Measurements from ENCODE around the gene ATF5. TPM values are rescaled to one million over a fixed set of nuclear protein-coding genes. Genes with fewer than 3 reads are reported as not detected.
"Not testable (repeated sequence)": the region's sequence is repeated elsewhere in the genome, so short reads cannot be mapped to it uniquely, and the experiment has no call there.

ATF5 gene
- total RNA-seq, 2 experiments from 2014 or later: 265 to 527 TPM

DNA sequence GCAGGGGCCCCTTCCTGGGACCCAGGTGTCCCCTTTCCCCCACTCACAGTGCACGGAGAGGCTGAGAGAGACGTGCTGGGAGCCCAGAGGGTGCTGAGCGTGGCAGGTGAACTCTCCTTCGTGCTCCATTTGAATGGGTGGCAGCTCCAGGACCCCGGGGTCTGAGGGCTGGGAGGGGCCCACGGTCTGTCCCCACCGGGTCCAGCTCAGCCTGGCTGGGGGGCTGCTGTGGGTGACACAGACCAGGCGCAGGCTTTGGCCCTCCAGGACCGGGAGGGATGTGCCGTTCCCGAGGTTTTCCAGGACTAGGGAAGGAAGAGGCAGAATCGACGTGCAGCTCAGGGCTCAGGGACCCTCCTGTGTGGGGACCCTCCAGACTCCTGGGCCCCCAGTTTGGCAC, 29.6 kb downstream of the ATF5 start:
- H3K36me3 ChIP-seq (ENCODE audit: insufficient read depth, low read length); H2AFZ ChIP-seq (ENCODE audit: low read length); H4K20me1 ChIP-seq (ENCODE audit: insufficient read depth, low read length); CTCF ChIA-PET (ENCODE audit: unreplicated experiment); BruUV-seq (replicated peaks); DNase-seq (ENCODE audit: low spot score); H3K4me2 ChIP-seq (ENCODE audit: low read length); H3K4me1 ChIP-seq (ENCODE audit: insufficient read depth, low read length, poor library complexity, severe bottlenecking); H3K4me3 ChIP-seq (ENCODE audit: low read depth, low read length, poor library complexity, severe bottlenecking); intact Hi-C loops (cut with micrococcal nuclease; ENCODE audit: unreplicated experiment); H3K9me2 ChIP-seq (ENCODE audit: insufficient read depth, low read length); POLR2A ChIA-PET; H3K27ac ChIP-seq (ENCODE audit: low read depth, low read length, poor library complexity, severe bottlenecking); H3K9me3 ChIP-seq (ENCODE audit: low read length); H3K79me2 ChIP-seq (ENCODE audit: insufficient read depth, low read depth, low read length): not testable (repeated sequence)

DNA sequence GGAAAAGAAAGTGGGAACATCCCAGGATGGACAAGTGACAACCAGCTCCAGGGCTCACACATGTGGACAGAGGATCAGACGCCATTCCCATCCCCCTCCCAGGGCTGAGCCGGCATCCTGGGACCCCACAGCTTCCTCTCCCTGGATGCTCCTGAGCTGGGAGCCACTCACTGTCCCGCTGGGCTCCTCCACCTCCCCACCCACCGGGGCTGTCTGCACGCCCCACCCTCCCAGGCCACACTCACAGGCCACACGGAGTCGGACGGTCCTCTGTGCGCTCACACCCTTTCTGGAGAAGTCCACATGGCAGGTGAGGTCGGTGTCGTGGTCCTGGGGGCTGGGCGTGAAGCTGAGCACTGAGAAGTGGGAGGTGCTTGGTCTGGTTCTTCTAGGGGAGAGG, 30.9 kb downstream of the ATF5 start:
- CTCF ChIA-PET (ENCODE audit: unreplicated experiment); BruUV-seq (replicated peaks): not testable (repeated sequence)

DNA sequence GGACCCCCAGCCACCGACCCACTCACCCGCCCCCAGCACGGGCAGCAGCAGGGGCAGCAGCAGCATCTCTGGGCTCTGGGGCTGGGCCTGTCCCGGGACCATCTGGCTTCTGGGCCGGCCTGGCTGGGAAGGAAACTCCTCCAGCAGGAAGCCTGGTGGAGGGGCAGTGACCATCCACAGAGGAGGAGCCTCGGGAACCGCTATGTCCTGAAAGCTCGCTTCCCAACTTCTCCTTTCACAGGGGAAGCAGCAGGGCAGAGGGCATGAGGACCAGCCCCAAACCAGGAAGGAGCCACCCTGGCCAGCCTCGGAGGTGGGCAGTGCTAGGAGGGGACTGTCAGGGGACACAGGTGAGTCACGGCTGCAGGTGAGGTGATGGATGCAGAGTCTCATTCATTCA, 32.0 kb downstream of the ATF5 start, which contains the start of gene SIGLEC11:
Gene SIGLEC11 (minus strand): TSS at position 193 of the 400 bp plus-strand sequence. CDS start 91 bp downstream, at position 102.
- H3K4me2 ChIP-seq (ENCODE audit: low read length); H3K4me1 ChIP-seq (ENCODE audit: insufficient read depth, low read length, poor library complexity, severe bottlenecking); DNase-seq (ENCODE audit: low spot score); H3K79me2 ChIP-seq (ENCODE audit: insufficient read depth, low read depth, low read length); BruUV-seq (replicated peaks); CTCF ChIA-PET (ENCODE audit: unreplicated experiment); H3K9me3 ChIP-seq (ENCODE audit: low read length); H3K36me3 ChIP-seq (ENCODE audit: insufficient read depth, low read length); POLR2A ChIA-PET; H2AFZ ChIP-seq (ENCODE audit: low read length); H4K20me1 ChIP-seq (ENCODE audit: insufficient read depth, low read length); H3K4me3 ChIP-seq (ENCODE audit: low read depth, low read length, poor library complexity, severe bottlenecking); intact Hi-C loops (cut with micrococcal nuclease; ENCODE audit: unreplicated experiment); H3K27ac ChIP-seq (ENCODE audit: low read depth, low read length, poor library complexity, severe bottlenecking); H3K9me2 ChIP-seq (ENCODE audit: insufficient read depth, low read length): not testable (repeated sequence)

More for the DNA sequence above, 30.9 kb downstream of the ATF5 start:
- H3K36me3 ChIP-seq (ENCODE audit: insufficient read depth, low read length); POLR2A ChIA-PET; H3K9me2 ChIP-seq (ENCODE audit: insufficient read depth, low read length); H3K27ac ChIP-seq (ENCODE audit: low read depth, low read length, poor library complexity, severe bottlenecking); H4K20me1 ChIP-seq (ENCODE audit: insufficient read depth, low read length); H3K9me3 ChIP-seq (ENCODE audit: low read length); DNase-seq (ENCODE audit: low spot score); intact Hi-C loops (cut with micrococcal nuclease; ENCODE audit: unreplicated experiment); H3K4me3 ChIP-seq (ENCODE audit: low read depth, low read length, poor library complexity, severe bottlenecking); H2AFZ ChIP-seq (ENCODE audit: low read length); H3K79me2 ChIP-seq (ENCODE audit: insufficient read depth, low read depth, low read length); H3K4me2 ChIP-seq (ENCODE audit: low read length); H3K4me1 ChIP-seq (ENCODE audit: insufficient read depth, low read length, poor library complexity, severe bottlenecking): not testable (repeated sequence)

DNA sequence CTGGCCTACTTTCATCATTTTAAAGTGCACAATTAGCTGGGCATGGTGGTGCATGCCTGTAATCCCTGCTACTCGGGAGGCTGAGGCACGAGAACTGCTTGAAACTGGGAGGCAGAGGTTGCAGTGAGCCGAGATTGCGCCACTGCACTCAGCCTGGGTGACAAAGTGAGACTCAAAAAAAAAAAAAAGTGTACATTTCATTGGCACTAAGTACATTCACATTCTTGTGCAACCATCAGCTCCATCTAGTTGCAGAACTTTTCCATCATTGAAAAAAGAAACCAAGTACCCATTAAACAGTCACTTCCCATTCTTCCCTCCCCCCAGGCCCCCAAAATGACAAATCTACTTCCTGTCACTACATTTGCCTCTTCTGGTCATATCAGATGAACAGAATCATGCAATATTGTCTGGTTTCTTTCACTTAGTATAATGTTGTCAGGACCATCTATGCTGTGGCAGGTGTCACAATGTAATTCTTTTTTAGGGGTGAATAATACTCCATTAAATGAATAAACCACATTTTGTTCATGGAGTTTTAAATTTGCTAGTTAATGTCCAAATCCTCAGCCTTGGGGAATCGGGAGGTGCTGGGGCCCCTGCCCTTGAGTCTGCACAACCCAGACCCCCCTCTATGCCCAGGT, 39.4 kb downstream of the ATF5 start:
- Histone ChIP-seq H3K79me2 (ENCODE audit: insufficient read depth, low read depth, low read length) (no peaks in the 10 kb centered on the region), H3K36me3 (ENCODE audit: insufficient read depth, low read length) (no peaks in the 10 kb centered on the region), H3K4me1 (ENCODE audit: insufficient read depth, low read length, poor library complexity, severe bottlenecking) (no peaks in the 10 kb centered on the region), H3K9me3 (ENCODE audit: low read length) (no peaks in the 10 kb centered on the region), H3K27ac (ENCODE audit: low read depth, low read length, poor library complexity, severe bottlenecking) (no peak overlapping the region), H2AFZ (ENCODE audit: low read length) (no peak overlapping the region), H3K4me2 (ENCODE audit: low read length) (no peak overlapping the region), H3K9me2 (ENCODE audit: insufficient read depth, low read length) (no peaks in the 10 kb centered on the region), H3K4me3 (ENCODE audit: low read depth, low read length, poor library complexity, severe bottlenecking) (no peak overlapping the region), H4K20me1 (ENCODE audit: insufficient read depth, low read length) (no peaks in the 10 kb centered on the region)
- ChIA-PET CTCF (ENCODE audit: unreplicated experiment) (no interaction called here), POLR2A (no interaction called here)
- no peak for DNase-seq (ENCODE audit: low spot score)
- TF ChIP-seq, protein P1, sequence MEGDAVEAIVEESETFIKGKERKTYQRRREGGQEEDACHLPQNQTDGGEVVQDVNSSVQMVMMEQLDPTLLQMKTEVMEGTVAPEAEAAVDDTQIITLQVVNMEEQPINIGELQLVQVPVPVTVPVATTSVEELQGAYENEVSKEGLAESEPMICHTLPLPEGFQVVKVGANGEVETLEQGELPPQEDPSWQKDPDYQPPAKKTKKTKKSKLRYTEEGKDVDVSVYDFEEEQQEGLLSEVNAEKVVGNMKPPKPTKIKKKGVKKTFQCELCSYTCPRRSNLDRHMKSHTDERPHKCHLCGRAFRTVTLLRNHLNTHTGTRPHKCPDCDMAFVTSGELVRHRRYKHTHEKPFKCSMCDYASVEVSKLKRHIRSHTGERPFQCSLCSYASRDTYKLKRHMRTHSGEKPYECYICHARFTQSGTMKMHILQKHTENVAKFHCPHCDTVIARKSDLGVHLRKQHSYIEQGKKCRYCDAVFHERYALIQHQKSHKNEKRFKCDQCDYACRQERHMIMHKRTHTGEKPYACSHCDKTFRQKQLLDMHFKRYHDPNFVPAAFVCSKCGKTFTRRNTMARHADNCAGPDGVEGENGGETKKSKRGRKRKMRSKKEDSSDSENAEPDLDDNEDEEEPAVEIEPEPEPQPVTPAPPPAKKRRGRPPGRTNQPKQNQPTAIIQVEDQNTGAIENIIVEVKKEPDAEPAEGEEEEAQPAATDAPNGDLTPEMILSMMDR (conservative IDR thresholded peaks at IDR 0.05; ENCODE audit: low read length): no peak
- no peak for TF ChIP-seq EZH2phosphoT487 (IDR thresholded peaks at IDR 0.05; ENCODE audit: borderline replicate concordance, low read depth, low read length)
- intact Hi-C loops (cut with micrococcal nuclease; ENCODE audit: unreplicated experiment): no loop called here
- no TSS peak for BruUV-seq (replicated peaks)

DNA sequence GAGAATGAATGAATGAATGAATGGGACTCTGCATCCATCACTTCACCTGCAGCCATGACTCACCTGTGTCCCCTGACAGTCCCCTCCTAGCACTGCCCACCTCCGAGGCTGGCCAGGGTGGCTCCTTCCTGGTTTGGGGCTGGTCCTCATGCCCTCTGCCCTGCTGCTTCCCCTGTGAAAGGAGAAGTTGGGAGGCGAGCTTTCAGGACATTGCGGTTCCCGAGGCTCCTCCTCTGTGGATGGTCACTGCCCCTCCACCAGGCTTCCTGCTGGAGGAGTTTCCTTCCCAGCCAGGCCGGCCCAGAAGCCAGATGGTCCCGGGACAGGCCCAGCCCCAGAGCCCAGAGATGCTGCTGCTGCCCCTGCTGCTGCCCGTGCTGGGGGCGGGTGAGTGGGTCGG, 40.4 kb downstream of the ATF5 start:
- H3K9me3 ChIP-seq (ENCODE audit: low read length); H2AFZ ChIP-seq (ENCODE audit: low read length); H3K4me3 ChIP-seq (ENCODE audit: low read depth, low read length, poor library complexity, severe bottlenecking); H4K20me1 ChIP-seq (ENCODE audit: insufficient read depth, low read length); H3K27ac ChIP-seq (ENCODE audit: low read depth, low read length, poor library complexity, severe bottlenecking); DNase-seq (ENCODE audit: low spot score); CTCF ChIA-PET (ENCODE audit: unreplicated experiment); H3K9me2 ChIP-seq (ENCODE audit: insufficient read depth, low read length); H3K79me2 ChIP-seq (ENCODE audit: insufficient read depth, low read depth, low read length); H3K4me2 ChIP-seq (ENCODE audit: low read length); intact Hi-C loops (cut with micrococcal nuclease; ENCODE audit: unreplicated experiment); H3K4me1 ChIP-seq (ENCODE audit: insufficient read depth, low read length, poor library complexity, severe bottlenecking); H3K36me3 ChIP-seq (ENCODE audit: insufficient read depth, low read length); BruUV-seq (replicated peaks); POLR2A ChIA-PET: not testable (repeated sequence)
